Measurements from ENCODE around the gene ADAM22.
A peak's percentile ranks its signal among the peaks of the same experiment; 100 is the strongest.

The ADAM22 gene

GRCh38 chr7:88116235-88116795 lies 182.3 kb downstream of the ADAM22 start:
- DNase-seq (no peak), ATAC-seq (replicated peaks) (no peak)
- no peaks in the 10 kb centered on the region for H3K36me3 Mint-ChIP-seq
- H3K27me3 Mint-ChIP-seq, result no peaks in the 10 kb centered on the region
- H3K27ac Mint-ChIP-seq, result no peak overlapping the region
- no peaks in the 10 kb centered on the region for H3K4me1 Mint-ChIP-seq
- H3K4me3 Mint-ChIP-seq, result no peak overlapping the region
- H3K9me3 Mint-ChIP-seq, result no peaks in the 10 kb centered on the region

- H3K9me3 Mint-ChIP-seq, result no peaks in the 10 kb centered on the region
- no peak overlapping the region for H3K4me3 Mint-ChIP-seq
- no peaks in the 10 kb centered on the region for H3K36me3 Mint-ChIP-seq
- H3K27ac Mint-ChIP-seq, result no peak overlapping the region
- ATAC-seq (replicated peaks), result no peak
- no peaks in the 10 kb centered on the region for H3K4me1 Mint-ChIP-seq
- H3K27me3 Mint-ChIP-seq, result no peaks in the 10 kb centered on the region
- DNase-seq, result no peak
Measured at GRCh38 chr7:88117325-88117724, 183.3 kb downstream of the ADAM22 start.

GRCh38 chr7:88121335-88121734 lies 187.3 kb downstream of the ADAM22 start:
- Mint-ChIP-seq H3K4me1 (no peaks in the 10 kb centered on the region), H3K27ac (no peak overlapping the region), H3K9me3 (no peaks in the 10 kb centered on the region), H3K36me3 (no peaks in the 10 kb centered on the region), H3K4me3 (no peak overlapping the region), H3K27me3 (no peaks in the 10 kb centered on the region)
- DNase-seq, result no peak
- ATAC-seq (replicated peaks), result no peak

- DNase-seq (no peak), ATAC-seq (replicated peaks) (no peak)
- Mint-ChIP-seq H3K4me1 (peaks cover 2 to 4% of the 10 kb centered on the region in 2 donors), H3K36me3 (no peaks in the 10 kb centered on the region), H3K27me3 (no peaks in the 10 kb centered on the region), H3K4me3 (no peak overlapping the region), H3K9me3 (no peaks in the 10 kb centered on the region), H3K27ac (no peak overlapping the region)
Measured at GRCh38 chr7:88127637-88128290, 193.7 kb downstream of the ADAM22 start.

- Mint-ChIP-seq H3K4me1 (peaks cover 5 to 8% of the 10 kb centered on the region in 2 donors), H3K9me3 (peaks cover 0 to 1% of the 10 kb centered on the region in 2 donors), H3K4me3 (no peak overlapping the region), H3K27me3 (no peaks in the 10 kb centered on the region), H3K36me3 (no peaks in the 10 kb centered on the region), H3K27ac (no peak overlapping the region)
- DNase-seq (no peak), ATAC-seq (replicated peaks) (peak; percentile 77 to 86)
Measured at GRCh38 chr7:88132725-88133124, 198.7 kb downstream of the ADAM22 start.

- no peak overlapping the region for H3K27ac Mint-ChIP-seq
- H3K4me1 Mint-ChIP-seq, result no peaks in the 10 kb centered on the region
- no peak for DNase-seq
- no peak for ATAC-seq (replicated peaks)
- no peaks in the 10 kb centered on the region for H3K27me3 Mint-ChIP-seq
- peaks cover 0 to 3% of the 10 kb centered on the region in 2 donors for H3K9me3 Mint-ChIP-seq
- H3K4me3 Mint-ChIP-seq, result no peak overlapping the region
- no peaks in the 10 kb centered on the region for H3K36me3 Mint-ChIP-seq
Measured at GRCh38 chr7:88140947-88141346, 206.9 kb downstream of the ADAM22 start.

GRCh38 chr7:88141479-88141878 lies 207.4 kb downstream of the ADAM22 start:
- Mint-ChIP-seq H3K27me3 (no peaks in the 10 kb centered on the region), H3K36me3 (no peaks in the 10 kb centered on the region), H3K27ac (no peak overlapping the region), H3K4me3 (no peak overlapping the region), H3K4me1 (no peaks in the 10 kb centered on the region), H3K9me3 (peaks cover 0 to 3% of the 10 kb centered on the region in 2 donors)
- no peak for DNase-seq
- ATAC-seq (replicated peaks), result no peak

GRCh38 chr7:88141953-88142352 lies 207.9 kb downstream of the ADAM22 start:
- Mint-ChIP-seq H3K27me3 (no peaks in the 10 kb centered on the region), H3K4me1 (no peaks in the 10 kb centered on the region), H3K36me3 (no peaks in the 10 kb centered on the region), H3K9me3 (peaks cover 0 to 3% of the 10 kb centered on the region in 2 donors), H3K27ac (no peak overlapping the region), H3K4me3 (no peak overlapping the region)
- DNase-seq (no peak), ATAC-seq (replicated peaks) (no peak)

GRCh38 chr7:88146616-88147015 lies 212.6 kb downstream of the ADAM22 start:
- Mint-ChIP-seq H3K27ac (no peak overlapping the region), H3K27me3 (no peaks in the 10 kb centered on the region), H3K4me1 (no peaks in the 10 kb centered on the region), H3K36me3 (no peaks in the 10 kb centered on the region), H3K9me3 (no peaks in the 10 kb centered on the region), H3K4me3 (no peak overlapping the region)
- DNase-seq (no peak), ATAC-seq (replicated peaks) (no peak)

GRCh38 chr7:88147341-88147740 lies 213.3 kb downstream of the ADAM22 start:
- Mint-ChIP-seq H3K4me1 (no peaks in the 10 kb centered on the region), H3K4me3 (no peak overlapping the region), H3K36me3 (no peaks in the 10 kb centered on the region), H3K27me3 (no peaks in the 10 kb centered on the region), H3K27ac (no peak overlapping the region), H3K9me3 (no peaks in the 10 kb centered on the region)
- ATAC-seq (replicated peaks) (no peak), DNase-seq (no peak)

GRCh38 chr7:88147949-88148348 lies 213.9 kb downstream of the ADAM22 start:
- no peak overlapping the region for H3K27ac Mint-ChIP-seq
- no peaks in the 10 kb centered on the region for H3K4me1 Mint-ChIP-seq
- ATAC-seq (replicated peaks), result no peak
- H3K4me3 Mint-ChIP-seq, result no peak overlapping the region
- H3K27me3 Mint-ChIP-seq, result no peaks in the 10 kb centered on the region
- H3K9me3 Mint-ChIP-seq, result no peaks in the 10 kb centered on the region
- DNase-seq, result no peak
- H3K36me3 Mint-ChIP-seq, result no peaks in the 10 kb centered on the region

- Mint-ChIP-seq H3K27me3 (no peaks in the 10 kb centered on the region), H3K4me1 (no peaks in the 10 kb centered on the region), H3K4me3 (no peak overlapping the region), H3K36me3 (no peaks in the 10 kb centered on the region), H3K9me3 (no peaks in the 10 kb centered on the region), H3K27ac (no peak overlapping the region)
- ATAC-seq (replicated peaks) (no peak), DNase-seq (no peak)
Measured at GRCh38 chr7:88150033-88150432, 216.0 kb downstream of the ADAM22 start.

GRCh38 chr7:88151119-88151790 lies 217.2 kb downstream of the ADAM22 start:
- H3K27ac Mint-ChIP-seq, result no peak overlapping the region
- no peaks in the 10 kb centered on the region for H3K9me3 Mint-ChIP-seq
- H3K36me3 Mint-ChIP-seq, result no peaks in the 10 kb centered on the region
- no peak overlapping the region for H3K4me3 Mint-ChIP-seq
- no peaks in the 10 kb centered on the region for H3K27me3 Mint-ChIP-seq
- ATAC-seq (replicated peaks) (no peak), DNase-seq (no peak)
- no peaks in the 10 kb centered on the region for H3K4me1 Mint-ChIP-seq

- no peak overlapping the region for H3K4me3 Mint-ChIP-seq
- DNase-seq (no peak), ATAC-seq (replicated peaks) (no peak)
- H3K27ac Mint-ChIP-seq, result no peak overlapping the region
- H3K9me3 Mint-ChIP-seq, result peaks cover 4 to 6% of the 10 kb centered on the region in 2 donors
- peaks cover 5% of the 10 kb centered on the region in 2 donors for H3K36me3 Mint-ChIP-seq
- H3K27me3 Mint-ChIP-seq, result no peaks in the 10 kb centered on the region
- H3K4me1 Mint-ChIP-seq, result no peaks in the 10 kb centered on the region
Measured at GRCh38 chr7:88153378-88153777, 219.3 kb downstream of the ADAM22 start.

- no peak overlapping the region for H3K4me3 Mint-ChIP-seq
- H3K9me3 Mint-ChIP-seq, result peaks cover 9 to 12% of the 10 kb centered on the region in 2 donors
- peaks cover 6 to 10% of the 10 kb centered on the region in 2 donors for H3K36me3 Mint-ChIP-seq
- H3K27me3 Mint-ChIP-seq, result no peaks in the 10 kb centered on the region
- no peaks in the 10 kb centered on the region for H3K4me1 Mint-ChIP-seq
- H3K27ac Mint-ChIP-seq, result no peak overlapping the region
- DNase-seq (no peak), ATAC-seq (replicated peaks) (no peak)
Measured at GRCh38 chr7:88155756-88156155, 221.7 kb downstream of the ADAM22 start.

All from stimulated activated naive B cell treated with anti-CD40 and anti-IgM and Interleukin-4, amounts not matched to agents 10 μg/mL and 1 μg/mL and 100 μg/mL, for 72 hours (primary cell).